Posterior vena cava (tissue), 2 donors: ENCODE measurements around the gene ENPP6. TPM values are rescaled to one million over a fixed set of nuclear protein-coding genes. Genes with fewer than 3 reads are reported as not detected.

Source experiments
- DNase-seq: peaks from one replicate; pipeline ENCODE4 v3.0.0-alpha.2; 2020; ENCODE audit warnings: low spot score
- intact Hi-C, 2 donors: fragments of 100-400 bp; cut with DNase I; formaldehyde crosslinking; loops; one replicate each; pipeline versions ENCODE4 v1.14.1 to v1.14.2; 2022 to 2023
- total RNA-seq, 2 donors: library from RNA; stranded (reverse); fragmentation: NEBNext Ultra II Directional; extraction: Animal tissue kit (Norgen Biotek cat#: 25700); gene quantifications; one replicate each; pipeline ENCODE4 v1.2.1, GENCODE V29; 2021
- donor health status: DM: yes; HTN: yes; CAD: no.
- donor health status: DM: yes; HTN: yes; CAD: no.

ENPP6 gene
- total RNA-seq, 2 donors from 2014 or later = 0.19 to 0.83 TPM

DNA sequence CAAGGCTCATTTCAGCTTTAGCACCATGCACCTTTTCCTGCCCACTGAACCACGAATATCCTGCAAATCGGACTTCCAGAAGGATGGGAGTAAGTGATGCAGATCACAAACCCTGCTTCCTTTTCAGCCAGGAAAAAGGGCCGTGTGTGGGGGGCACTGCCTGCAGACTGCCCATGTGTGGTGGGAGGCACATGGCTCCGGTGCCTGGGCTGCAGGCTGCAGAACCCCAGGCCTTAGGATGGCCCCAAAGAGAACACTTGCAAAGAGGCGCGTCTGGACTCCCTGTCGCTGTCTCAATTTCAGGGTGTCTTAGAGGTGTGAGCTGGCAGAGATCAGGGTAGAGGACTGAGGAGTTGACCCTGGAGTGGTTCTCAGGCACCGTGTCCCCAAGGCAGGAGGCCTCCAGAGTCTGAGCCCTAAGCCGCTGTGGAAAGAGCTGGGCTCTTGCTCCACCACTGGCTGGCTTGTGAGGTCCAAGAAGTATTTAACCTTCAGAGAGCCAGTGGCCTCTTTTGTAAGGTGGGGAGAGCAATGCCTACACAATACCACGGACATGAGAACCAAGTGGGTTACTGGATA lies 97.0 kb downstream of the ENPP6 start:
- intact Hi-C loops = loop anchor here in 1 of 2 donors (10.0 kb wide), 1 partner anchor 1536 kb away; no protein-coding TSS in a partner anchor
- DNase-seq = no peak

DNA sequence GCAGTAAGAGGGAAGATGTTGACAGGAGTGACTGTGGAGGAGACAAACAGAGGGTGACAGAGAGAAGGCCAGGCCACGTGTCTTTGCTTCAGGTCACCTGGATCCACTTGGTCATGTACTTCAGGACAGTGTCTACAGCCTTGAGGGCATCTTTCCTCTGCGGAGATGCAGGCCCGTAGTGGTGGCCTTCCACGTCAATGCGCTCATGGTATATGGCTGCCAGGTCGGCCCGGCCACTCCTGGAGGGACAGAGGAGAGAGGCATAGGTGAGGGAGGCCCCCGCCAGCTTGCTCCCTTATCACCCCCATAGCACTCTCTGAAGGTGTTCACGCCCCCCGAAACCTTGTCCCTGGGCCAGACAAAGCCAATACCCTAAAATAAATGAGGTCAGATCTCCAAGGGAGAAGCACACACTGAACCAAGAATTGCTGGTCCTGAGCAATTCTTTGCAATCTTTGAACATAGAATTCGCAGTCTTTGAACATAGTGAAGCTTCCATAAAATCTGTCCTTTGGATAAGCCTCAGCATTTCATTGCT lies 99.9 kb downstream of the ENPP6 start:
- intact Hi-C loops = no loop called here
- no peak for DNase-seq

DNA sequence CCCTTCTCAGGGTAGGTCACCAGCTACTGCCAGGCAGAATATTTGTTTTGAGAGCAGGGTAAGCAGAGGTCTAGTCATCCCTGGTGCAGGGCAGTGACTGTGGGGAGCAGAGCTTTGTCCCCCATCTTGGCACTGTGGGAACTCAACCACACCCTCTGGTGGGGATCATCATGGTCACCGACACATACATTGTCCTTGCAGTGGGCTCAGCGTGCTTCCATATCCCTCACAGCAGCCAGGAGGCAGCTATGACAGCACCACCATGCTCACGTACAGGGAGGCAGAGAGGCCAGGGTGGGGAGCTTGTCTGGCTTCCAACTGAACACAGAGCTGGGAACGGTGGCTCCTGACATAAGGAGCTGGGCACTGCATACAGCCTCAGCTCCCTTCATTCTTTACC lies 102.3 kb downstream of the ENPP6 start:
- intact Hi-C loops = no loop called here
- DNase-seq = no peak

DNA sequence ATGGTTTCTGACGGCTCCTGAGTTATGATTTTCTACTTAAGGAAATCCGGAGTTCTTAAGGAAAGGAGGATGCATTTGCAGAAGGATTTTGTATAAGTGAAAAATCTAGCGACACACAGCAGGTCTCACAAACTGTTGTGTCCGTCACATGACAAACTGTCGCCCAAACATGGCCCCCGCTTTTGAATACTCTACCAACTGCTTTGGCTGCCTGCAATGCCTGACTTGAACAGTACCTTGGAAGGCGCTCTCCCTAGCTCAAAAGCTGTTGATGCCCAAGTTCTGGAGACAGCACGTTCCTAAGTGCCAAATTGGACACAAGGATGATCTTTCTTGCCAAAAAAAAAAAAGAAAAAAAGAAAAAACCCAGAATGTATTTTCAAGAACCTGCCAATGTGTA lies 103.2 kb downstream of the ENPP6 start:
- intact Hi-C loops = no loop called here
- DNase-seq = no peak

DNA sequence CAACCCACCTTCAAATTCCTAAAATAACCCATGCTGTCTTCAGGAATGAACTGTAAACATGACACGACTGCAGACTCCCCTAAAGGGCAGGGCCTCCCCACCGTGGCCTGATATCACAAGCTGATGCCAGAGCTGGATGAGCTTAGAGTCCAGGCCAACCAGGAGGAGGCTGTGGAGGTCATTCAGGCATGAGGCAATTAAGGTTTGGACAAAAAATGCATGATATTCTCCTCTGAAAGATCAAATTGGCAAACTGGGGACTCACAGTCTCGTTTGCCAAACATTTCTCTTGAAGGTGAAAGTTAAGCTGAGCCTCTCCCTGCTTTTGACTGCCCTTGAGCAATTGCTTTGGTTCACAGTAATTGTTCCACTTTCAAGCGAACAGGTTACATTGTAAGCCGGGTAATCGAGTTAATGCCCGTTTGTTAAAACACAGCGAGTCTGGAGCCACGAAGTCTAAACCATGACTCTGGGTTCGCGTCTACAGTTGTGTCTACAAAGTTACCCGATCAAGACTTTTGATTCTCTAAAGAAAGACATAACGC lies 105.6 kb downstream of the ENPP6 start:
- intact Hi-C loops = no loop called here
- no peak for DNase-seq

DNA sequence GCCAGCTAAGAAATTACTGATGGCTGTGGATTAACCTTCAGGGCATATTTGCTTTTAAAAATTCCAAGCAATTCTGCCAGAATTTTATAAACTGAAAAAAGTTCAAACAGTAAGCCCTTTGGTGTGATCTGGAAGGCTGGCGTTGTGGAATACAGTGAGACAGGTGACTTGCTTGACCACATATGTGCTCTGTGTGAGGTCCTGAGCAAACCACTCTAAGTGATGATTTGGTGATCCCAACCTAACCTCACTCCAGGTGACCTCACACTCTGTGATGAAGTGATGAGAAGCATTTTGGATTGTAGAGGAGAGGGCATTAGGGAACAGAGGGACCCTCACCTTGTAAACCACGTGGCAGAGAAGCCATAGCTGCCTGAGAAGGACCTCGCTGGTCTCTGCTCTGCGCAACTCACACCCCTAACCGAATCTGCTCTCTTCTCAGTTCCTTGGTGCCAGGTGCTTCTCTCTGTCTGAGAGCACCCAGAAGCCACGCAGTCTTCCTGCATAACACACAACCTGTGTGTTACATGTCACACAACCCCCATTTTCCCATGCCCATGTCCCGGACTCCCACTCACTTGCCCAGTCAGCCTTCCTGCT lies 106.3 kb downstream of the ENPP6 start:
- intact Hi-C loops = no loop called here
- no peak for DNase-seq

DNA sequence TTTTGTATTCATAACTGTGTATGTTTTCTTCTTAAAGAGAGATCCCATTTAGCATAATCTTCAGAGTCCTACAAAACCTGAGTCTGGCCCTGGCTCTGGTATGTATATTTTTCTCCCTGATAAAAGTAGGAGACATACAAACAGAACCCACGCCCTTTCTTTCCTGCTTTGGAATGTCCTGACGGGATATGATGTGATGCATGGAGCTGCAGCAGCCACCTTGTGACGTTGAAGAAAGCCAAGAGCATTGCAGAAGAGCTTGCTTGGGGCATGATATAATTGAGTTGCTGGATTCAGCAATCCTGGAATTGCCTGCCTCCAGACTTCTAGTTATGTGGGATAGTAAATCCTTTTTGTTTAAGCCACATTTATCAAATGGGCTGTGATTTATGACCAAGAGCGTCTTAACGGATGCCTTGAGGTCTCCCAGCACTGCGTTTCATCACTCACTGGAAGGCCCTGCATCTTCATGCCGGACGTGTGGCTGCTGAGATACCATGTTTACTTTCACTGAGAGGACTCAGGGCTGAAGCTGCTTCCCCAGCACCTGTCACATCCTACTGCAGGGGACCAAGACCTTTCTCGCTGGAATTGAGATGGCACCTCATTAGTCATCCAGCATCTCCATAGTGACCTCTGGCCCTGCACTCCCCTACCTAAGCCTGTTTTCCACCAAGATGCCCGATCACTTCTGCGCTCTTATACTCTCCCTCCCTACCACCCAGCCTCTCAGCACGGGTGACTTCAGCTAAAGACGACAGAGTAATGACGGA lies 107.0 kb downstream of the ENPP6 start:
- no peak for DNase-seq
- intact Hi-C loops = no loop called here

DNA sequence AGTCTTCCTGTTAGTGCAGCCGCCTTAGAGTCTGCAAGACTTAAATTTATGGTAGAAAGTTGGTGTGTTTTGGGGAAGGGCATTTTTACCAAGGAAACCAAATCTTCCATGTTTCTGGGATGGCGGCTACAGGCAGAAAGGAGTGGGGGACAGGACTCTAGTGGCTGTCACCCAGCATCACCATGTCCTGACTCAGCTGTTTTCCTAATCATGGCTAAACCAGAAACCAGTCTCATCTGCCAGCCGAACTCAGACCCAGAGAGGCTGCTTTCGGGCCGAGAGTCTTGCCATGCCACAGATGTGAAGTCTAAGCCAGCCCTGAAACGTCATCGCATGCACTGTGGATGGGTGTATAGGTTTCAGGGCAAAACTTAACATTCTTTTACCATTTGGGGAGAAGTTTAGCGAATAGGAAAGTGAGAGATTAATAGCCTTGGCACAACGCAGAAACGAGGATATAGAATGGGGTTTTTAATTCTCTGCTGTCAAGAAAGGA lies 109.6 kb downstream of the ENPP6 start:
- intact Hi-C loops = loop anchor here in 1 of 2 donors (10.0 kb wide), 1 partner anchor 57 kb away; no protein-coding TSS in a partner anchor
- DNase-seq = no peak

DNA sequence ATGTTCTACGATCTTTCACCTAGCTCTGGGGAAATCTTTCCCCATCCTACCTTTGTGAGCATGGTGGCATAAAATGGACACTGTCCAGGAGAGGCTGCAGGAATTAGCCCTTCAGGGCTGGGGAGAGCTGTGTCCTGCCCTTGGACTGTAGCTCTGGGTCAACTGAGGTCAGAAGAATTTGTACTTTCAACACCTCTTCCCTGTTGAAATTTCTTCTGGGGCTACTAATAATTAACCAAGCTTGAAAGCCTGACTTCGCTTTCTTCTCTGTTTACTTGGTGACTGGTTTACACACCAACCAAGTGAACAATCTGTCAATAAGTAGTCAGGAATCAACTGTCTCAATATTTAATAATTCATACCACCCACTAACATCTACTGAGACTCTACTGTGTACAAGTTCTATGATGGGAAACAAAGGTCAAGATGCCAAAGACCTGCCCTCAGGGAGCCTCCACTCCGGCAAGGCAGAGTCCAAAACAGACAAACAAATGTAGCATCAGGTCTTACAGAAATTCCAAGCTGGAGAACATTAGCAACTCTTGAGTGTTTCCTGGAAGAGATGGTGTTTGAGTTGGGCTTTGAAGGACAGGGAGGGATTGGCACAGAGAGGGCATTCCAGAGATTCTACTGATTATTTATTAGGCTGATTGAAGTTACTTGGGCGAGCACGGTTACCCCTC lies 113.1 kb downstream of the ENPP6 start:
- intact Hi-C loops = loop anchor here in 1 of 2 donors (10.0 kb wide), 1 partner anchor 60 kb away; no protein-coding TSS in a partner anchor
- DNase-seq = no peak

DNA sequence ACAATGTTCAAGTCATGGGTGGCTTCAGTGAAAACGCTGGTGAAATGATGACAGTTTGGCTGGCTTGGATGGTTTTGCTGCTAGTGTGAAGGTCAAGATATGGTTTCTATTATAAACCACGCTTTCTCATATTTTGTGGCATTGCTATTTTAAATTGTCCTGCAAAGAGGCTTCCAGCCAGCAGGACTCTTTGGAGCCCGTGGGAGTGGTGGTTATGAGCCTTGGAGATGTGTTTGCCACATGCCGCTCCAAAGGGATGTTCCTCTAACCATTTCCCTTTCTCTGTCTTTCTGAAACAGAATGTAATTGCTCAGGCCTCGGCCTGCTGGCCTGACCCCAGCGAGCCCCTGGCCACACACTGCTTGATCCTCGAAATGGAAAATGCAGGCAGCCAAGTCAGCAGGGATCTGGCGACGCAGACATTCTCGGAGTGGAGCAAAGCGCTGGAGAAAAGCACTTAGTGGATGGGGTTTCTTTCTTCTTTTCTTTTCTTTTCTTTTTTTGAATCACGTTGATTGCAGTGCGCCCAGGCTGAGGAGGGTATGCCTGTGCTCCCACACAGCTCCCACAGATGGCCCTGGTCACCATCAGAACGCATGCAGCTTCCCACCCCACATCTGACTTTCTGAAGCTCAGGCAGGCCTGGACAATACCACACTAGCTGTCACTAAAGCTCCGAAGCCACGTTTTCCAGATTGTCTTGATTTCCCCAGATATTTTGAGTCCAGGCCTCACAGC lies 114.0 kb downstream of the ENPP6 start:
- intact Hi-C loops = loop anchor here in 1 of 2 donors (10.0 kb wide), 1 partner anchor 61 kb away; no protein-coding TSS in a partner anchor
- DNase-seq = no peak

DNA sequence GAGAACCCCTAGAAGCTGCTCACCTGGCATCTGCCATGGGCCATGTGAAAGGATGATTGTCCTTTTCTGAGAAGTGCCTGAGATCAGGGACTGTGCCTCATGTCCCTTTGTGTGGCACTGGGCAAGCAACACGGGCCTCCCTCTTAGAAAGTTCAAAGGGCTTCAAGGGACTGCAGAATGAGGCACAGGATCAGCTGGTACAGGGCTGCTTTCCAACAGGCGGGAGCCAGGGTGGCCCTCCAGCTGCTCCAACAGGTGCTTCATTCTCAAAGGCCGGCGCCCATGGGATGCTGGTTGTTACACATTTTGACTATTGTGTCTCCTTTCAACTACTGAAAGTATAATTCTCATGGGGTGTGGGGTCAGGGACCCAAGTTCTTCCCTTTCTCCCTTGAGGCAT lies 114.7 kb downstream of the ENPP6 start:
- intact Hi-C loops = loop anchor here in 1 of 2 donors (10.0 kb wide), 1 partner anchor 62 kb away; no protein-coding TSS in a partner anchor
- no peak for DNase-seq

DNA sequence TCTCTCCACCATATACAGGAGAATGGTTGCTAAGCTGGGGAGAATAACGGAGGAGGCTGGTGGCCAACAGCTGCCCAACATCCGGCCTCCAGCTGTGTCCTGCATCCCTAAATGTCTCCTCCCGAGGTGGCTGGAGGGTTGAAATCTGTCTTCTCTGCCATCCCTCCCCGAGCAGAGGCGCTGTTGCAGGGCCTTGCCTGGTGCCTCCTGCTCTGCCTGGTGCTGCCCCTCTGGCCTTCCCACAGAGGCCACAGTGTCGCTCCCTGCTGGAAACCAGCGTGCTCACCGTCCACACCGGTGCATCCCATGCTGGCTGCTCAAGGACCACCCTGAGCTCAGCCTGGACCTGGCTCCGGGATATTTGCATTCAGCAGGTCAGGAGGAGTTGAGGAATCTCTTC lies 115.2 kb downstream of the ENPP6 start:
- intact Hi-C loops = loop anchor here in 1 of 2 donors (10.0 kb wide), 1 partner anchor 62 kb away; no protein-coding TSS in a partner anchor
- DNase-seq = no peak

DNA sequence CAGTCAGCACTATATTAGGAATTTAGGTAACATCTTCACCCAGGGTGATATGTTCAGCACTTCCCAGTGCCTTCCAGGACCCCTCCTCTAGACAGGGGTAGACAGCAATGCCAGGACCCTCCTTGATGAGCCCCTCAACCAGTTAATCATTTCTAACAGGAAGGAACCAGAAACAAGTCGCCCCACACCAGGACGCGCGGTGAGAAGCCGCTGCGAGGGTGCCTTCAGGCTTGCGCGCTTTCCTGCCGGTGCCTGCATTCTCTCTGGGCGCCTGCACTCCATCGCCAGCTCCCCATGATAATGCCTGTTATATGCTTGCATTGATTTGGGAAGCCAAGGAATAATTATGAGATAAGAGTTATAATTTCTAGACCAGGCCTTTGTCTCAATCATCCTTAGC lies 116.0 kb downstream of the ENPP6 start:
- no peak for DNase-seq
- intact Hi-C loops = loop anchor here in 1 of 2 donors (10.0 kb wide), 1 partner anchor 63 kb away; no protein-coding TSS in a partner anchor

DNA sequence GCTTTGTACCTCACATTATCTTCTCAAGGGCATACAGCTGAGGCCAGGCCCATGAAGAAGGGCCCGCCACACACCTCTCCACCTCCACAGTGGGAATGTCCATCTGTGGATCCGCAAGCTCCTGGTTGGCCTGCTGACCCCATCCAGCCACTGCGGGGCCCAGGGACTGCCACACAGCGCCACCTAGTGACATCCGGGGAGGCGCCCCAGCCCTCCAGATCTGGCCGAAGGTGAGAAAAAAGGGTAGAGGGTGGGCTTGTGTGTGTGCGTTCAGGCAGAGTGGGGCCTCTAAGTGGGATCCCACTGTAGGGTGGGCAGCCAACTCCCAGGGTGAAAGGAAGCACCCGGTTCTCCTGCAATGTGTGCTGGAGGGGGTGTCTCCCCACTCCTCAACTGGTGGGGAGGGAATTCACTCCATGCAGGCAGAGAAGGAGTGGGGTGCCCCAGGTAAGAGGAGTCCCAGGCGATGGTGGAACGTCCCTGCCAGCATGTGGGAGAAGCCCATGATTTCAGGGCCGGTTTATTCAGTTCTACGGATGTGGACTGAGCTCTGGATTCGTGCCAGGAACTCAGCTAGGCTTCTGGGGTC lies 117.3 kb downstream of the ENPP6 start:
- no peak for DNase-seq
- intact Hi-C loops = loop anchor here in 1 of 2 donors (10.0 kb wide), 1 partner anchor 64 kb away; no protein-coding TSS in a partner anchor

DNA sequence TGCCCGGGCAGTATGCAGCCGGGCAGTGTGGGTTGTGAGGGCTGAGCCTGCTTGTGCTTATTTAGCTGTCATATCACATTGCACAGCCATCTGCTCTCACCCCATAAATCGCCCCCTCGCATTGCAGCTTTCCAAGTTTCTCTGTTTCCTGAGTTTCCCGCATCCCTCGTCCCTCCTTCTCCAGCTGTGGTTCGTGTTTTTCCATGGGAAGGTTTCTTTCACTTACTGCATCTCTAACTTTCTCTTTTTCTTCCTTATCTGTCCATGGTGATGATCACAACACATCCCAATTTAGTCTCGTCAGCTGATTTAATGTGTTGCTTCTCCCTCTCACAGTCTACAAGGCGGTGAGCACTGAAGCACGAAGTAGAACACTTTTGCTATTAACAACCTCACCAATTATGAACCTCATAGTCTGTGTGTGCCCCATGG lies 118.1 kb downstream of the ENPP6 start:
- DNase-seq = no peak
- intact Hi-C loops = loop anchor here in 1 of 2 donors (2.0 kb wide), 1 partner anchor 65 kb away; no protein-coding TSS in a partner anchor

DNA sequence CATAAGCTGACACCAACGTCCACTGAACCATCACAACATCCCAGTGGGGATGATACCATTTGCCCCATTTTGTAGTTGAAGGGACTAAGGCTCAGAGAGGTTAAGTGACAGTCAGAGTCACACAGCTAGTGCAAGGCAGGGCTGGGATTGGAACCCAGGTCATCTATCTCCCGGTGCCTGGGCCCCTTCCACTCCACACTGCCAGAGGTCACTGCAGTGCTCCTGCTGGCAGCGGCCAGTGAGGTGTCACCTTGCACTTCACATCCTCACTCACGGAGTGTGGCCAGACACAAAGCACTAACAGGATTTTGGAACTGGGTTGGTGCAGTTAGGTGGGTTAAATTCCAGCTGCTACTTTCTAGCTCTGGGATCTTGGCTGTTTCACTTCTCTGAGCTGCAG lies 118.7 kb downstream of the ENPP6 start:
- intact Hi-C loops = loop anchor here in 1 of 2 donors (2.0 kb wide), 1 partner anchor 66 kb away; no protein-coding TSS in a partner anchor
- no peak for DNase-seq

DNA sequence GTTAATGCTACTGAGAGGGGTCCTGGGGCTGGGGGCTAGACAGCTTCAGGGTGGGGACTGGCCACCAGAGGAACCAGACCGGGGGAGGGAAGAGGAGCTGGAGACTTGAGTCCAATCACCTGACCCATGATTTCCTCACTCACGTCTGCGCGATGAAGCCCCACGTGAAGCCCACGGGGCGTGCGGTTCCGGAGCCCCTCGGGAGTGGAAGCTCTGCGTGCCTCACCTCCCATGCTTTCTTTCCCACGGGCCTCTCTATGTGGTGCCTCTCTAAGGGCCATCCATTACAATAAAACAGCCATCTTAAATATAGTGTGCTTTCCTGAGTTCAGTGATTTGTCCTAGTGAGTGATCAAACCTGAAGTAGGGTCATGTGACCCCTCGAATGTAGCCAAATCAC lies 119.9 kb downstream of the ENPP6 start:
- no peak for DNase-seq
- intact Hi-C loops = loop anchor here in 1 of 2 donors (2.0 kb wide), 1 partner anchor 67 kb away; no protein-coding TSS in a partner anchor

DNA sequence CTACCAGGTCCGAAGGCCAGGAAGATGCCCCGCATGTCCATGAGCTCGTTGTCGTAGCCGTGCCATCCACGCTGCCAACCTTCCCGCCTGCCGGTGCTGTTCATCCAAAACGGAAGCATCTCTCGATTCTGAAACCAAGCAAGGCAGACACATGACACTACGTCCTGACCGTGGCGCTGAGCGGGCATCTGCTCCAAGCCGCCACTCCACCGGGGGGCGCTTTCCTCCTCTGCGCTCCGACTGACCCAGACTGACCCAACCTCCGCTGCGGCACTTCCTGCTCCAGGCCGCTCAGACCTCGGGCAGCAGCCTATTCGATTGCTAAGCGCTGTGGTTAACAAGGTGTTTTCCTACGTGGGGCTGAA lies 120.5 kb downstream of the ENPP6 start:
- peak; percentile 94 for DNase-seq
- intact Hi-C loops = no loop called here
